Peyer's patch (tissue), 4 donors: Measurements from ENCODE around the gene NOP10. TPM values are rescaled to one million over a fixed set of nuclear protein-coding genes. Genes with fewer than 3 reads are reported as not detected.
A peak's percentile ranks its signal among the peaks of the same experiment; 100 is the strongest.

Experiments
- DNase-seq, 3 donors: peaks; one replicate each; pipeline ENCODE4 v3.0.0-alpha.2; 2017 to 2019
- H3K27ac ChIP-seq, 4 donors: fragments of 200-600 bp; sonication (generic); one replicate each; pipeline ENCODE4 v1.5.1; 2016 to 2019
- H3K27me3 ChIP-seq, 2 donors: fragments of 200-600 bp; sonication (generic); one replicate each; pipeline ENCODE4 v1.5.1; 2019
- H3K36me3 ChIP-seq, 3 donors: fragments of 200-600 bp; sonication (generic); one replicate each; pipeline ENCODE4 v1.5.1; 2016 to 2019
- H3K4me1 ChIP-seq, 4 donors: fragments of 200-600 bp; sonication (generic); one replicate each; pipeline ENCODE4 v1.5.1; 2016 to 2019
- H3K4me3 ChIP-seq, 4 donors: fragments of 200-600 bp; sonication (generic); 1 replicate in 3 of 4; 2 replicates in 1 of 4; pipeline ENCODE4 v1.5.1; 2016 to 2019; ENCODE audit warnings: mild to moderate bottlenecking in 1 of 4
- H3K9me3 ChIP-seq, 4 donors: fragments of 200-600 bp; sonication (generic); one replicate each; pipeline ENCODE4 v1.5.1; 2016 to 2019; ENCODE audit warnings: mild to moderate bottlenecking in 1 of 4
- CTCF ChIP-seq, 6 experiments: fragments of 450-650 bp in 4 of 6; fragments of 200-600 bp in 2 of 6; sonication (generic) in 1 of 6; IDR thresholded peaks; one replicate each; pipeline ENCODE4 v1.5.1; 2017 to 2019; ENCODE audit warnings: antibody characterized with exemption in 6 of 6, mild to moderate bottlenecking in 3 of 6, moderate library complexity in 1 of 6
- POLR2A ChIP-seq, 2 donors: fragments of 450-650 bp; IDR thresholded peaks; one replicate each; pipeline ENCODE4 v1.5.1; 2017; ENCODE audit warnings: antibody characterized with exemption in 2 of 2, mild to moderate bottlenecking in 2 of 2, moderate library complexity in 2 of 2
- total RNA-seq, 4 donors: library from RNA; depleted of rRNA; stranded (reverse); fragments of >200 nt; gene quantifications; one replicate each; pipeline ENCODE4 v1.1.0, GENCODE V29; 2016

NOP10 gene
- total RNA-seq, 4 donors from 2014 or later = 56.2 to 143 (median 96.3) TPM

GRCh38 chr15:34330279-34330678, 12.7 kb downstream of the NOP10 start:
- no peak overlapping the region for H3K4me3 ChIP-seq
- no peaks in the 10 kb centered on the region for H3K27me3 ChIP-seq
- DNase-seq = no peak
- peaks cover 0 to 4% (median 0%) of the 10 kb centered on the region in 4 donors for H3K4me1 ChIP-seq
- H3K36me3 ChIP-seq = no peaks in the 10 kb centered on the region
- H3K27ac ChIP-seq = no peak overlapping the region
- no peaks in the 10 kb centered on the region for H3K9me3 ChIP-seq
- TF ChIP-seq POLR2A (IDR thresholded peaks at IDR 0.05) (no peak), CTCF (IDR thresholded peaks at IDR 0.05) (no peak)

DNA sequence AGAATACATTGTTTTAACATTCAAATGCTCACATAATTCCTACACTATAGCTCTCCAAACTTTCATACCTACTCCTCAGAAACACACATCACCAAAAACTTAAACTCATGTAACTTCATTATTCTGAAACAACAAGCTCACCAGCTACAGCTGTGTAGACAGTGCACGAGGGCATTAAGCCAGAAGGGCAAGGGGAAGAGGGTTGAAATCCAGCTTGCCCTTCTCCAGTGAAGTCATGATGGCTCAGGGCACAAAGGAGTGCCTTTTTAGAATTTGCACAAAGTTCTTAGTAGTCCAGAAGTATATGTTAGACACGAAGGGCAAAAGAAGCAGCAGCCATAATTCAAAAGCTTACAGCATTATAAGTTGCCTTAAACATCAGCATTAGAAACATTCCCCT, 13.9 kb downstream of the NOP10 start:
- peak overlapping the region in 1 of 4 donors; percentile 50 for H3K27ac ChIP-seq
- peaks cover 0 to 4% (median 0%) of the 10 kb centered on the region in 4 donors for H3K4me1 ChIP-seq
- no peaks in the 10 kb centered on the region for H3K9me3 ChIP-seq
- no peaks in the 10 kb centered on the region for H3K27me3 ChIP-seq
- TF ChIP-seq POLR2A (IDR thresholded peaks at IDR 0.05) (no peak), CTCF (IDR thresholded peaks at IDR 0.05) (no peak)
- no peak overlapping the region for H3K4me3 ChIP-seq
- H3K36me3 ChIP-seq = no peaks in the 10 kb centered on the region
- DNase-seq = no peak

DNA sequence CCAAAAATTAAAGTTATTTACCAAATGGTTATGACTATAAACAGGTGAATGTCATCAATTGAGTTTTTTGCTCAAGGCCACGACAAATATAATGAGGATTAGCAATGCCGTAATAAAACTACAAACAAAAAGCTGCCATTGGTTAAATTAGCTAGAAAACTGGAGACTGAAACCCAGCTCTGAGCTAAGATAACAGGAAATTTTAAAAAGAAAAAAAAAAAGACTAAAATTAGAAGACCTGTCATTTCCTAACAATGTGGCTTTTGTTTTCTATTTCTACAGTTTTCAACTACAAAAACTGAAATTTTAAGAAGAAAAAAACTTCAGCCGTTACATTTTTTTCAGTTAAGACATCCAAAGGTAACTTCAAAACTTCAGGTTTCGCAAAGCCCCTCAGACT, 15.0 kb downstream of the NOP10 start:
- H3K27ac ChIP-seq = peak overlapping the region in 1 of 4 donors; percentile 50

GRCh38 chr15:34325368-34325767, 17.6 kb downstream of the NOP10 start:
- H3K27ac ChIP-seq = no peak overlapping the region
- TF ChIP-seq CTCF (IDR thresholded peaks at IDR 0.05) = no peak
- no peak for TF ChIP-seq POLR2A (IDR thresholded peaks at IDR 0.05)
- no peaks in the 10 kb centered on the region for H3K27me3 ChIP-seq
- no peak overlapping the region for H3K4me3 ChIP-seq
- DNase-seq = no peak
- H3K36me3 ChIP-seq = no peaks in the 10 kb centered on the region
- no peaks in the 10 kb centered on the region for H3K9me3 ChIP-seq
- H3K4me1 ChIP-seq = peaks cover 0 to 4% (median 0%) of the 10 kb centered on the region in 4 donors

More for the DNA sequence above, 15.0 kb downstream of the NOP10 start:
- Histone ChIP-seq H3K9me3 (no peaks in the 10 kb centered on the region), H3K4me3 (no peak overlapping the region), H3K36me3 (no peaks in the 10 kb centered on the region), H3K4me1 (peaks cover 0 to 4% (median 0%) of the 10 kb centered on the region in 4 donors), H3K27me3 (no peaks in the 10 kb centered on the region)
- TF ChIP-seq CTCF (IDR thresholded peaks at IDR 0.05) (no peak), POLR2A (IDR thresholded peaks at IDR 0.05) (no peak)
- DNase-seq = no peak

DNA sequence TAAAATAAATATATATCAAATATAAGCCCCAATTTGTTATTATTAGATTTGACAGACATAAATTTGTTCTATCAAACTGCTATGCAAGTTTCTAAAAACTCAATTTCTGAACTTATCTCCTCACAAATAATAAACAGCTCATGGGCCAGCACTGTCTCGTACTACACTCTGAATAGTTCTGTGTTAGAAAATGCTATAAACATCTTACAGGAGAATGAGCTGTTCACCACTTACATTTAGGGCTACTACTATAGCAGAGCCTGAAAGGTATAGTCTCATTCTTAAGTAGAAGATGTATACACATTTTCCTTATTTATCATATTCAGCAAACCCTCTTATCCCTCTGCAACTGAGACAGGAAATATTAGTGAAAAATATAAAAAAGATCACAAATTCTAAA, 18.0 kb downstream of the NOP10 start:
- H3K4me1 ChIP-seq = peaks cover 0 to 1% (median 0%) of the 10 kb centered on the region in 4 donors
- no peaks in the 10 kb centered on the region for H3K9me3 ChIP-seq
- no peaks in the 10 kb centered on the region for H3K36me3 ChIP-seq
- H3K4me3 ChIP-seq = no peak overlapping the region
- no peaks in the 10 kb centered on the region for H3K27me3 ChIP-seq
- no peak overlapping the region for H3K27ac ChIP-seq
- DNase-seq = no peak
- TF ChIP-seq CTCF (IDR thresholded peaks at IDR 0.05) (no peak), POLR2A (IDR thresholded peaks at IDR 0.05) (no peak)

DNA sequence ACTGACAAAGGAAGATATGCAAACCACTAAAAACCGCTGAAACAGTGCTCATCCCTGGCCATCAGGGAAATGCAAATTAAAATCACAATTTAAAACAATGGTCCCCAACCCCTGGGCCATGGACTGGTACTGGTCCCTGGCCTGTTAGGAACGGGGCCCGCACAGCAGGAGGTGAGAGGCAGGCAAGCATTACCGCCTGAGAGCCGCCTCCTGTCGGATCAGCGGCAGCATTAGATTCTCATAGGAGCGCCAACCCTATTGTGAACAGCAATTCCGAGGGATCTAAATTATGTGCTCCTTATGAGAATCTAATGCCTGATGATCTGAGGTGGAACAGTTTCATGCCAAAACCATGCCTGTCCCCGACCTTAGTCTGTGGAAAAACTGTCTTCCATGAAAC, 19.7 kb downstream of the NOP10 start:
- H3K27ac ChIP-seq = no peak overlapping the region
- DNase-seq = no peak
- H3K27me3 ChIP-seq = no peaks in the 10 kb centered on the region
- TF ChIP-seq CTCF (IDR thresholded peaks at IDR 0.05) (no peak), POLR2A (IDR thresholded peaks at IDR 0.05) (no peak)
- no peaks in the 10 kb centered on the region for H3K36me3 ChIP-seq
- H3K4me3 ChIP-seq = no peak overlapping the region
- no peaks in the 10 kb centered on the region for H3K4me1 ChIP-seq
- H3K9me3 ChIP-seq = no peaks in the 10 kb centered on the region
